Measurements from ENCODE around the gene CACNA1D.

Gene CACNA1D

DNA sequence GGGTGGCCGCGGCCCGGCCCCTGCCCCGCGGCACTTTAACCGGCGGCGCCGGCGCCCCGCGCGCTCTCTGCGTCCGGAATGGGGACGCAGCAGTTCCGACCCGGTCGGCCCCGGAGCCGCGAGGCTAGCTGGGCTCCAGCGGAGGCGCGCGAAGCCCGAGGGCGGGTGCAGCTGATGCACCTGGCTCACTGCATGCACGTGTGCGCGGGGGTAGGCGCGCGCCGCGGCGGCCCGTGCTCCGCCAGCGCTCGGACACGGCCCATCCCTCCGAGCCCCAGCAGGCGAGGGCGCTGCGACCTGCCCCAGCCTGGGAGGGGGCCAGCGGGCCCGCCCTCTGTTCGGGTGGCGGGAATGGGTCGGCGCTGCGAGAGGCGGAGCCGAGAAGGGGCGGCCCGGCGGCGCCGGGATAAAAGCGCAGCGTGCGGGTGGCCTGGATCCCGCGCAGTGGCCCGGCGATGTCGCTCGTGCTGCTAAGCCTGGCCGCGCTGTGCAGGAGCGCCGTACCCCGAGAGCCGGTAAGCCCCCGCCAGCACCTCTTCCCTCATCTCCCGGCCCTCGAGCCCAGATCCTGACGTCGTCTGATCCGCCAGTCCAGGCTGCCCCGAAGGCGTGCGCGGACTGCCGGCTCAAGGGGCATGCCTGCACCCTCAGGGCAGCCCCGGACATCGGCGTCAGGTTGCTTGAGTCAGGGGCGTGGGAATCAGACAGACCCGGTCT, 351.9 kb downstream of the CACNA1D start, which contains the start of the genes CHDH and IL17RB:
TSS of gene CHDH (minus strand) at position 286 of the 717 bp plus-strand sequence. CDS start 22,411 bp downstream, outside the sequence.
TSS of gene IL17RB (plus strand) at position 435 of the 717 bp plus-strand sequence. CDS start at position 456, 21 bp downstream.
- Histone ChIP-seq H3K36me3 (ENCODE audit: control insufficient read depth, insufficient read depth, low read length) (no peaks in the 10 kb centered on the region), H3K4me1 (ENCODE audit: control insufficient read depth, insufficient read depth, low read length, poor library complexity, severe bottlenecking) (no peaks in the 10 kb centered on the region), H3K27ac (ENCODE audit: low read depth, low read length, severe bottlenecking) (no peak within 1 kb of the TSS), H3K9me3 (ENCODE audit: control insufficient read depth, low read length) (no peaks in the 10 kb centered on the region), H3K4me3 (ENCODE audit: extremely low read depth, insufficient read depth, low read length, poor library complexity, severe bottlenecking) (peak within 1 kb of the TSS; percentile 50)
- 5 to 6% methylated on average over 72 to 75 of the region's 91 CpGs for WGBS, 2 experiments (ENCODE audit: insufficient coverage in 2 of 2)

DNA sequence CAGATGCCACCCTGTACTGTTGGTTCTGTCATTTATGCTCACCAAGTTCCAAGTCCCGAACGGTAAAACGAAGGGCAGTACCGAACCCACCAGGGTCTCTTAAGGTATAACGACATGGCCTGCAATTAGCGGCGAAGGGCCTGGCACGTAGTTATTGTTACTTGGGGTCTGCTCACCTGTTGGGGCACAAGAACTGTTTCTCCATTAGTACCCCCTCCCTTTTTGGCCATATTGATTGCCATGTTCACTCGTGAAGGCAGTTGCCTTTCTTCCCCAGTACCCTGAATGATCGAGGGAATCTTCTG, 352.4 kb downstream of the CACNA1D start:
- Histone ChIP-seq H3K4me3 (ENCODE audit: extremely low read depth, insufficient read depth, low read length, poor library complexity, severe bottlenecking) (peak overlapping the region; percentile 50), H3K9me3 (ENCODE audit: control insufficient read depth, low read length) (no peaks in the 10 kb centered on the region), H3K27ac (ENCODE audit: low read depth, low read length, severe bottlenecking) (no peak overlapping the region), H3K36me3 (ENCODE audit: control insufficient read depth, insufficient read depth, low read length) (no peaks in the 10 kb centered on the region), H3K4me1 (ENCODE audit: control insufficient read depth, insufficient read depth, low read length, poor library complexity, severe bottlenecking) (no peaks in the 10 kb centered on the region)
- WGBS, 2 experiments (ENCODE audit: insufficient coverage in 2 of 2), result 76 to 78% methylated on average over 9 to 10 of the region's 10 CpGs

DNA sequence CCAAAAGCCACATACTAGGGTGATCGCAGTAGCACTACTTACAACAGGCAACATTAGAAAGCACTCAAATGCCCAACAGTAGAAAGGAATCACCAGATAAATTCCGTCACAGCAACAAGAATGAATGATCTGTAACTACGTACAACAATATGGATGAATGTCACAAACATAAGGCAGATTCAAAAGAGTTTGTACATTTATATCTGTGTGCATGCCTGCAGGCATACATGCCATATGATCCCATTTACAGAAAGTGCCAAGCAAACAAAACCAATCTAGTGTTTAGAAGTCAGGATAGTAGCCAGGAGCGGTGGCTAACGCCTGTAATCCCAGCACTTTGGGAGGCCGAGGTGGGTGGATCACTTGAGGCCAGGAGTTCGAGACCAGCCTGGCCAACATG, 355.5 kb downstream of the CACNA1D start:
- no peak overlapping the region for H3K4me3 ChIP-seq (ENCODE audit: extremely low read depth, insufficient read depth, low read length, poor library complexity, severe bottlenecking)
- H3K9me3 ChIP-seq (ENCODE audit: control insufficient read depth, low read length), result no peaks in the 10 kb centered on the region
- H3K27ac ChIP-seq (ENCODE audit: low read depth, low read length, severe bottlenecking), result no peak overlapping the region
- H3K4me1 ChIP-seq (ENCODE audit: control insufficient read depth, insufficient read depth, low read length, poor library complexity, severe bottlenecking), result no peaks in the 10 kb centered on the region
- WGBS, 2 experiments (ENCODE audit: insufficient coverage in 2 of 2), result 95 to 100% methylated on average over 3 to 4 of the region's 7 CpGs
- no peaks in the 10 kb centered on the region for H3K36me3 ChIP-seq (ENCODE audit: control insufficient read depth, insufficient read depth, low read length)

DNA sequence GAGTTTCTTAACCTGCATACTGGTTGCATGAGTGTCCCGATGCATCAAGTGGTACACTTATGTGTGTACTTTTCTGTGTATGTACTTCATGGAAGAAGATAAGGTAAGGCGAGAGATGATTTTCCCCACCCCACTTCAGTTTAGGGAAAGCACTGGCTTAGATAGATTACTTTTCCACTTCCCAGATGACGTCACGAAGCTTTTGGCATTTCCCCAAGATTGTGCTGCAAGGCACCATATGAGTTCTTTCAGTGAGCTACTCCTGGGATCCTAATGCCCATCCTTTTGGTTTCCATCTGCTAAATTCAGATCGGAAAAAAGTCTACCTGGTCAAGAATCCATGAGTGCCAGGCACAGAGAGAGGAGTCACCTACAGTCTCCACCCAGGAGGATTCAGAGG, 356.5 kb downstream of the CACNA1D start:
- Histone ChIP-seq H3K9me3 (ENCODE audit: control insufficient read depth, low read length) (no peaks in the 10 kb centered on the region), H3K4me1 (ENCODE audit: control insufficient read depth, insufficient read depth, low read length, poor library complexity, severe bottlenecking) (no peaks in the 10 kb centered on the region), H3K4me3 (ENCODE audit: extremely low read depth, insufficient read depth, low read length, poor library complexity, severe bottlenecking) (no peak overlapping the region), H3K27ac (ENCODE audit: low read depth, low read length, severe bottlenecking) (no peak overlapping the region), H3K36me3 (ENCODE audit: control insufficient read depth, insufficient read depth, low read length) (no peaks in the 10 kb centered on the region)
- 88 to 94% methylated on average over 2 to 4 of the region's 5 CpGs for WGBS, 2 experiments (ENCODE audit: insufficient coverage in 2 of 2)

DNA sequence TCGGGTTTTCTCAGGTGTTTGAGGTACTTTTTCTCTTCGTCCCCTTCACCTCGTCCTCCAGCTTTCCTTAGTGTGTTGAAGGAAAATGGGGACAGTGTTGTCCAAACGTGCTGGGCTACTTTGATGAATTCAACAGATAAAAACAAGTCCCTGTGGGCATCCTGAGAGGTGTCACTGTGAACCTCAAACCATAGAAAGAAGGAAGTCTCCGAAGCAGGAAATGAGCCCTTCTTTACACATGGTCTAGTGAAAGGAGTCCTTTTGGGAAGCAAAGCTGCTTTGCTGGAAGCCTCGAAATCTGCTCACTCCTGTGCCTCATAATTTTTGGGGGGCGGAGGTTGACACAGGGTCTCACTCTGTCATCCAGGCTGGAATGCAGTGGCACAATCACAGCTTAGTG, 362.6 kb downstream of the CACNA1D start:
- H3K4me3 ChIP-seq (ENCODE audit: extremely low read depth, insufficient read depth, low read length, poor library complexity, severe bottlenecking), result no peak overlapping the region
- no peaks in the 10 kb centered on the region for H3K9me3 ChIP-seq (ENCODE audit: control insufficient read depth, low read length)
- H3K27ac ChIP-seq (ENCODE audit: low read depth, low read length, severe bottlenecking), result no peak overlapping the region
- H3K4me1 ChIP-seq (ENCODE audit: control insufficient read depth, insufficient read depth, low read length, poor library complexity, severe bottlenecking), result no peaks in the 10 kb centered on the region
- 85 to 90% methylated on average over 4 of the region's 7 CpGs for whole genome bisulfite sequencing, 2 experiments (ENCODE audit: insufficient coverage in 2 of 2)
- peaks cover 30% of the 10 kb centered on the region for H3K36me3 ChIP-seq (ENCODE audit: control insufficient read depth, insufficient read depth, low read length)

DNA sequence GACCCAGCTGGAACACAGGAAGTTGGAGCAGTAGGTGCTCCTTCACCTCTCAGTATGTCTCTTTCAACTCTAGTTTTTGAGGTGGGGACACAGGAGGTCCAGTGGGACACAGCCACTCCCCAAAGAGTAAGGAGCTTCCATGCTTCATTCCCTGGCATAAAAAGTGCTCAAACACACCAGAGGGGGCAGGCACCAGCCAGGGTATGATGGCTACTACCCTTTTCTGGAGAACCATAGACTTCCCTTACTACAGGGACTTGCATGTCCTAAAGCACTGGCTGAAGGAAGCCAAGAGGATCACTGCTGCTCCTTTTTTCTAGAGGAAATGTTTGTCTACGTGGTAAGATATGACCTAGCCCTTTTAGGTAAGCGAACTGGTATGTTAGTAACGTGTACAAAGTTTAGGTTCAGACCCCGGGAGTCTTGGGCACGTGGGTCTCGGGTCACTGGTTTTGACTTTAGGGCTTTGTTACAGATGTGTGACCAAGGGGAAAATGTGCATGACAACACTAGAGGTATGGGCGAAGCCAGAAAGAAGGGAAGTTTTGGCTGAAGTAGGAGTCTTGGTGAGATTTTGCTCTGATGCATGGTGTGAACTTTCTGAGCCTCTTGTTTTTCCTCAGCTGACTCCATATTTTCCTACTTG, 363.8 kb downstream of the CACNA1D start:
- no peaks in the 10 kb centered on the region for H3K9me3 ChIP-seq (ENCODE audit: control insufficient read depth, low read length)
- peaks cover 42% of the 10 kb centered on the region for H3K36me3 ChIP-seq (ENCODE audit: control insufficient read depth, insufficient read depth, low read length)
- WGBS, 2 experiments (ENCODE audit: insufficient coverage in 2 of 2), result 87 to 92% methylated on average over 7 of the region's 7 CpGs
- H3K4me1 ChIP-seq (ENCODE audit: control insufficient read depth, insufficient read depth, low read length, poor library complexity, severe bottlenecking), result no peaks in the 10 kb centered on the region
- no peak overlapping the region for H3K27ac ChIP-seq (ENCODE audit: low read depth, low read length, severe bottlenecking)
- no peak overlapping the region for H3K4me3 ChIP-seq (ENCODE audit: extremely low read depth, insufficient read depth, low read length, poor library complexity, severe bottlenecking)

DNA sequence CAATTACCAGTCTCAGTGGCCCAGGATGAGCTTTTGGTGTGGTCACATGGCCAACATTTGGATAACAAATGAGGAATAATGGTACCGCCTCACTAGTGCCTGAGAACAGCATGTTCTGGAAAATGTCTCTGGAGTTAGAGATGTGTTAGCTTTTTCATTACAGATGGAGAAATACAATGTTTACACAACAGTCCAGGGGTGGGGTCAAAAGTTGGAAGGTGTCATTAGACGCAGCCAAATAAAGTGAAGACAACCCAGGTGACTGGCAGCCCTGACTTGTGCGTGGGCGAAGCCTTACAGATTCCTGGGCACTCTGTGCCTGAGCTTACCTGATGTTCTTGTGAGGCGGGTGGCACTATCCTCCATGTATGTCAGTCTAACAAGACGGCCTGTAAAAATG, 364.8 kb downstream of the CACNA1D start:
- Histone ChIP-seq H3K9me3 (ENCODE audit: control insufficient read depth, low read length) (no peaks in the 10 kb centered on the region), H3K4me3 (ENCODE audit: extremely low read depth, insufficient read depth, low read length, poor library complexity, severe bottlenecking) (no peak overlapping the region), H3K36me3 (ENCODE audit: control insufficient read depth, insufficient read depth, low read length) (peaks cover 51% of the 10 kb centered on the region), H3K27ac (ENCODE audit: low read depth, low read length, severe bottlenecking) (no peak overlapping the region), H3K4me1 (ENCODE audit: control insufficient read depth, insufficient read depth, low read length, poor library complexity, severe bottlenecking) (no peaks in the 10 kb centered on the region)
- 96 to 100% methylated on average over 4 of the region's 6 CpGs for WGBS, 2 experiments (ENCODE audit: insufficient coverage in 2 of 2)

DNA sequence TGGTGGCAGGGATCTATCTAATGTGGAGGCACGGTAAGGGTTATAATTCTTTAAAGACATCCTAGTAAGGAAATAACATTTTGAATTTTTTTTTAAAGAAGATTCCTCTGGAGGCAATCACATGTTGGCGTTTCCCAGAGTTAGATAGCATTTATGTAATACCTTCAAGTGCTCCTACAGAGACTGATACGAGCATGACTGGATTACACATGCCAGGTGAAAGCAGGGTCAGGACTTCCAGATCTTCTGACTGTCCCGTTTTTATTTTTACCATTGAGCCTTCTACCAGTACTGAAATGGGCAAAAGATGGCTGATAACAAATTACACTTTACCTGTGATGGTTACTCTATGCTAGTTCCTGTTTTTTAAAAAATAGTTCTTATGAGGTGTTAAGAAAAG, 365.8 kb downstream of the CACNA1D start:
- Histone ChIP-seq H3K4me3 (ENCODE audit: extremely low read depth, insufficient read depth, low read length, poor library complexity, severe bottlenecking) (no peak overlapping the region), H3K4me1 (ENCODE audit: control insufficient read depth, insufficient read depth, low read length, poor library complexity, severe bottlenecking) (no peaks in the 10 kb centered on the region), H3K27ac (ENCODE audit: low read depth, low read length, severe bottlenecking) (no peak overlapping the region), H3K9me3 (ENCODE audit: control insufficient read depth, low read length) (no peaks in the 10 kb centered on the region), H3K36me3 (ENCODE audit: control insufficient read depth, insufficient read depth, low read length) (peaks cover 61% of the 10 kb centered on the region)
- 87 to 95% methylated on average over 2 to 3 of the region's 4 CpGs for WGBS, 2 experiments (ENCODE audit: insufficient coverage in 2 of 2)

DNA sequence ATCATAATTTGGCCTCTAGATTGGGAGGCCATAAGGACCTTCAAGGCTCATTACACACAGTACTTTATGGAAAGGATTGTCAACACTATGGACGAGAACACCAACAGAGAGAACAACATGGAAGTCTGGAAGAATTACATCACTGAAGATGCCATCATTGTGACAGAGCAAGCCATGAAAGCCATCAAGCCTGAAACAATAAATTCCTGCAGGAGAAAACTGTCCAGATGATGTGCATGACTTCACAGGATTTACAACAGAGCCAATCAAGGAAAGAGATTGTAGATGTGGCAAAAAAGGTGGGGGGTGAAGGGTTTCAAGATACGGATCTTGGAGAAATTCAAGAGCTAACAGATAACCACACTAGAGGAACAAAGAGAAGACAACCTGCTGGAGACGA, 367.8 kb downstream of the CACNA1D start:
- H3K36me3 ChIP-seq (ENCODE audit: control insufficient read depth, insufficient read depth, low read length), result peaks cover 78% of the 10 kb centered on the region
- no peak overlapping the region for H3K4me3 ChIP-seq (ENCODE audit: extremely low read depth, insufficient read depth, low read length, poor library complexity, severe bottlenecking)
- no peaks in the 10 kb centered on the region for H3K9me3 ChIP-seq (ENCODE audit: control insufficient read depth, low read length)
- WGBS, 2 experiments (ENCODE audit: insufficient coverage in 2 of 2), result 87 to 88% methylated on average over 3 of the region's 3 CpGs
- H3K4me1 ChIP-seq (ENCODE audit: control insufficient read depth, insufficient read depth, low read length, poor library complexity, severe bottlenecking), result no peaks in the 10 kb centered on the region
- no peak overlapping the region for H3K27ac ChIP-seq (ENCODE audit: low read depth, low read length, severe bottlenecking)

DNA sequence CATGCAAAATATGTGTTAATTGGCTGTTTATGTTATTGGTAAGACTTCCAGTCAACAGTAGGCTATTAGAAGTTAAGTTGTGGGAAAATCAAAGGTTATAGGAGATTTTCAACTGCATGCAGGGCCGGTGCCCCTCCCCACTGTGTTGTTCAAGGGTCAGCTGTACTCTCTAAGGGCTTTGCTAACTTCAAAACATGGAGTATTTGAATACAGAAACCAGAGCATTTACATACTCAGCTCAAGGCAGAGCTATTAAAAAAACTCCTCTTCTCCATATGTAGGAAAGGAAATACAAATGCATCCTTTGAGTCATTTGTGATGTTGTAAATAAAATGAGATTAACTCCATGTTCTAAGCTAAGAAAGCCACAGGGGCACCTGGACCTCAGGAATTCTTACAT, 368.7 kb downstream of the CACNA1D start:
- Histone ChIP-seq H3K27ac (ENCODE audit: low read depth, low read length, severe bottlenecking) (no peak overlapping the region), H3K4me3 (ENCODE audit: extremely low read depth, insufficient read depth, low read length, poor library complexity, severe bottlenecking) (no peak overlapping the region), H3K9me3 (ENCODE audit: control insufficient read depth, low read length) (no peaks in the 10 kb centered on the region), H3K4me1 (ENCODE audit: control insufficient read depth, insufficient read depth, low read length, poor library complexity, severe bottlenecking) (no peaks in the 10 kb centered on the region), H3K36me3 (ENCODE audit: control insufficient read depth, insufficient read depth, low read length) (peaks cover 87% of the 10 kb centered on the region)
- WGBS, 2 experiments (ENCODE audit: insufficient coverage in 2 of 2), result 100% methylated on average over 1 of the region's 1 CpG
